HEK293 (cell line): ENCODE measurements around the gene PPP1R18.

ENCODE experiments used
- CTCF ChIA-PET: fragments of 350-600 bp; formaldehyde crosslinking; extraction: SDS; loops from one replicate; lab custom pipeline; 2021; ENCODE audit warnings: antibody characterized with exemption; lab: Yijun Ruan, JAX
- POLR2A ChIA-PET: fragments of 300-600 bp; formaldehyde crosslinking; extraction: SDS; loops from one replicate; lab custom pipeline; 2020; ENCODE audit warnings: antibody characterized with exemption, inconsistent platforms; lab: Yijun Ruan, JAX
- H3K27ac ChIP-seq: fragments of 200-500 bp; sonication (Bioruptor generic); 2 replicates; pipeline ENCODE4 v1.5.1; 2014; ENCODE audit warnings: low read depth, low read length, control low read depth, inconsistent platforms; ENCODE audit errors: extremely low read depth
- H3K36me3 ChIP-seq, 2 experiments: fragments of 200-500 bp in 1 of 2; sonication (Bioruptor generic) in 1 of 2; 1 replicate in 1 of 2; 2 replicates in 1 of 2; pipeline ENCODE4 v1.5.1; 2014 to 2017; ENCODE audit warnings: inconsistent platforms in 2 of 2, low read length in 2 of 2; ENCODE audit not compliant: control insufficient read depth in 2 of 2, insufficient read depth in 1 of 2
- H3K4me1 ChIP-seq: fragments of 200-500 bp; sonication (Bioruptor generic); 2 replicates; pipeline ENCODE4 v1.5.1; 2014; ENCODE audit warnings: mild to moderate bottlenecking, low read length, inconsistent platforms; ENCODE audit not compliant: control insufficient read depth, insufficient read depth
- H3K4me3 ChIP-seq: 2 replicates; pipeline ENCODE4 v1.5.1; 2011; ENCODE audit warnings: low read depth, mild to moderate bottlenecking, control low read depth, low read length, moderate library complexity
- H3K9me3 ChIP-seq: fragments of 200-500 bp; sonication (Bioruptor generic); 2 replicates; pipeline ENCODE4 v1.5.1; 2014; ENCODE audit warnings: low read depth, low read length, inconsistent platforms; ENCODE audit not compliant: control insufficient read depth, insufficient read depth
- GLIS2 ChIP-seq: fragments of 450-650 bp; formaldehyde crosslinking; IDR thresholded peaks from 2 replicates; pipeline ENCODE4 v1.5.1; 2016; ENCODE audit warnings: missing biosample characterization, missing genetic modification characterization
- HOXC10 ChIP-seq: sonication (generic); formaldehyde crosslinking; IDR thresholded peaks from 2 replicates; pipeline ENCODE4 v1.8.1; 2023; ENCODE audit warnings: mild to moderate bottlenecking, missing genetic modification reagents
- MZF1 ChIP-seq: fragments of 450-650 bp; formaldehyde crosslinking; IDR thresholded peaks from 2 replicates; pipeline ENCODE4 v1.5.1; 2017; ENCODE audit warnings: missing biosample characterization, missing genetic modification characterization, borderline replicate concordance
- REPIN1 ChIP-seq: fragments of 450-650 bp; formaldehyde crosslinking; IDR thresholded peaks from 2 replicates; pipeline ENCODE4 v1.5.1; 2017; ENCODE audit warnings: missing biosample characterization, missing genetic modification characterization, low read depth
- SCRT1 ChIP-seq: fragments of 450-650 bp; formaldehyde crosslinking; IDR thresholded peaks from 2 replicates; pipeline ENCODE4 v1.5.1; 2016; ENCODE audit warnings: missing biosample characterization, missing genetic modification characterization, borderline replicate concordance
- SP7 ChIP-seq: fragments of 450-650 bp; formaldehyde crosslinking; IDR thresholded peaks from 2 replicates; pipeline ENCODE4 v1.5.1; 2016; ENCODE audit warnings: missing biosample characterization, missing genetic modification characterization
- ZBTB17 ChIP-seq: fragments of 450-650 bp; formaldehyde crosslinking; IDR thresholded peaks from 2 replicates; pipeline ENCODE4 v1.5.1; 2016; ENCODE audit warnings: missing biosample characterization, missing genetic modification characterization
- ZNF555 ChIP-seq: fragments of 450-650 bp; formaldehyde crosslinking; conservative IDR thresholded peaks from 2 replicates; pipeline ENCODE4 v1.5.1; 2017; ENCODE audit warnings: missing biosample characterization, mild to moderate bottlenecking, missing genetic modification characterization, inconsistent platforms
- ZNF561 ChIP-seq: fragments of 450-650 bp; IDR thresholded peaks from 2 replicates; pipeline ENCODE4 v1.5.1; 2018; ENCODE audit warnings: missing biosample characterization, missing genetic modification characterization, borderline replicate concordance
- ZNF600 ChIP-seq: fragments of 450-650 bp; formaldehyde crosslinking; IDR thresholded peaks from 2 replicates; pipeline ENCODE4 v1.5.1; 2016; ENCODE audit warnings: missing biosample characterization, missing genetic modification characterization
- ZNF629 ChIP-seq: fragments of 450-650 bp; formaldehyde crosslinking; IDR thresholded peaks from 2 replicates; pipeline ENCODE4 v1.5.1; 2017; ENCODE audit warnings: missing biosample characterization, missing genetic modification characterization
- ZNF660 ChIP-seq: fragments of 450-650 bp; IDR thresholded peaks from 2 replicates; pipeline ENCODE4 v1.5.1; 2018; ENCODE audit warnings: missing biosample characterization, mild to moderate bottlenecking, missing genetic modification characterization
- ZNF768 ChIP-seq: fragments of 450-650 bp; formaldehyde crosslinking; IDR thresholded peaks from 2 replicates; pipeline ENCODE4 v1.5.1; 2018; ENCODE audit warnings: missing biosample characterization, mild to moderate bottlenecking, missing genetic modification characterization
- ZNF785 ChIP-seq: fragments of 450-650 bp; formaldehyde crosslinking; IDR thresholded peaks from 2 replicates; pipeline ENCODE4 v1.5.1; 2016; ENCODE audit warnings: missing biosample characterization, missing genetic modification characterization
- ZNF791 ChIP-seq: fragments of 450-650 bp; formaldehyde crosslinking; IDR thresholded peaks from 2 replicates; pipeline ENCODE4 v1.5.1; 2016; ENCODE audit warnings: missing biosample characterization, missing genetic modification characterization
- TF ChIP-seq, protein P1 (sequence below): fragments of 450-650 bp; formaldehyde crosslinking; IDR thresholded peaks from 2 replicates; pipeline ENCODE4 v1.5.1; 2017; ENCODE audit warnings: missing biosample characterization, missing genetic modification characterization
- TF ChIP-seq, protein P2 (sequence below): fragments of 450-650 bp; formaldehyde crosslinking; IDR thresholded peaks from 2 replicates; pipeline ENCODE4 v1.5.1; 2016; ENCODE audit warnings: missing biosample characterization, missing genetic modification characterization
- TF ChIP-seq, protein P3 (sequence below): fragments of 450-650 bp; formaldehyde crosslinking; IDR thresholded peaks from 2 replicates; pipeline ENCODE4 v1.5.1; 2016; ENCODE audit warnings: missing biosample characterization, missing genetic modification characterization
- TF ChIP-seq, protein P4 (sequence below): fragments of 450-650 bp; formaldehyde crosslinking; IDR thresholded peaks from 2 replicates; pipeline ENCODE4 v1.5.1; 2016; ENCODE audit warnings: missing biosample characterization, missing genetic modification characterization
- TF ChIP-seq, protein P5 (sequence below): fragments of 450-650 bp; formaldehyde crosslinking; IDR thresholded peaks from 2 replicates; pipeline ENCODE4 v1.5.1; 2016; ENCODE audit warnings: missing biosample characterization, missing genetic modification characterization
- TF ChIP-seq, protein P6 (sequence below): fragments of 450-650 bp; formaldehyde crosslinking; IDR thresholded peaks from 2 replicates; pipeline ENCODE4 v1.5.1; 2016; ENCODE audit warnings: missing biosample characterization, missing genetic modification characterization

PPP1R18 gene

DNA sequence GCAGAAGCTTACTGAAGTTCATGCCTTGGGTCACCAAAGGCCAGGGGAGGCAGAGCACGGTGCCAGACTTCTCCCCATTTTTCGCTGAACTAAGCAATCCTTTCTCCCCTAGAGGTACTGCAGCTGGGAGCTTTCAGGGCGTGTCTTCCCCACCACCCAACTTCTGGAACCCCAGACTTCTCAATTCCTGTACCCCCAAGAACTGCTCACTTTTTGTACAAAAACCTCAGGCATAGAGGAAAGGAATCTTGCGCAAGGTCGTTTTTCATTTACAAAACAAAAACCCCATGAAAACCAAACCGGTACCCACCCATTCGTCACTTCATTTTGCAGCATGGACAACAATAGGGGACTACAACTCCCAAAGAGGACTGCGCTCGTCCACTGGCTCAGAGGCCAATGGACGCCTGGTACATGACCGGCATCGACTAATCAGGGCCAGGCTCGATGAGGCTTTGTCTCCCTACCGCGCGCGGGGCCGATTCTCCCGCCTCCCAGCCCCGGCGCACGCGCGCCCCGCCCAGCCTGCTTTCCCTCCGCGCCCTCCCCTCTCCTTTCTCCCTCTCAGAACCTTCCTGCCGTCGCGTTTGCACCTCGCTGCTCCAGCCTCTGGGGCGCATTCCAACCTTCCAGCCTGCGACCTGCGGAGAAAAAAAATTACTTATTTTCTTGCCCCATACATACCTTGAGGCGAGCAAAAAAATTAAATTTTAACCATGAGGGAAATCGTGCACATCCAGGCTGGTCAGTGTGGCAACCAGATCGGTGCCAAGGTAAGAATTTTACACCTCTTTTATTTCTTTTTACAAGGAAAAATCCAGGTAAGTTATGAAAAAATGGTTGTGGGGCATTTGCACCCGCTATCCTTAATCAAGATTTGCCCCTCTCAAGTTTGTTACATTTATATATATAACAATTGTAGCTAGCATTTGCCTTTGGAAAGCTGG lies 33.6 kb upstream of the PPP1R18 start, which contains the start of gene TUBB:
TUBB (plus strand) TSS at position 562 of the 947 bp plus-strand sequence; CDS start at position 717, 155 bp downstream.
- POLR2A ChIA-PET, result interaction anchor here (0.6 to 10.1 kb wide), 15 partner anchors 7 to 338 kb away, joined by 3 to 235 read pairs (median 7); partner anchors contain the start of genes FLOT1, GNL1, GTF2H4 and IER3
- Histone ChIP-seq H3K27ac (peak within 1 kb of the TSS; percentile 93), H3K9me3 (no peaks in the 10 kb centered on the region), H3K4me3 (peak within 1 kb of the TSS; percentile 87), H3K36me3 (peaks cover 19 to 45% of the 10 kb centered on the region in 2 experiments), H3K4me1 (peaks cover 6% of the 10 kb centered on the region)
- CTCF ChIA-PET, result interaction anchor here (0.6 to 18.7 kb wide), 5 partner anchors 11 to 672 kb away, joined by 3 to 692 read pairs (median 4); partner anchors contain the start of gene DHX16
- peak; percentile 44; the same call in 1 of the 2 replicates for TF ChIP-seq ZNF600
- no peak for TF ChIP-seq SCRT1 (tag by site-specific recombination)
- peak; percentile 20; the same call in 1 of the 2 replicates for TF ChIP-seq MZF1 (tag by site-specific recombination)
- TF ChIP-seq, protein P1, sequence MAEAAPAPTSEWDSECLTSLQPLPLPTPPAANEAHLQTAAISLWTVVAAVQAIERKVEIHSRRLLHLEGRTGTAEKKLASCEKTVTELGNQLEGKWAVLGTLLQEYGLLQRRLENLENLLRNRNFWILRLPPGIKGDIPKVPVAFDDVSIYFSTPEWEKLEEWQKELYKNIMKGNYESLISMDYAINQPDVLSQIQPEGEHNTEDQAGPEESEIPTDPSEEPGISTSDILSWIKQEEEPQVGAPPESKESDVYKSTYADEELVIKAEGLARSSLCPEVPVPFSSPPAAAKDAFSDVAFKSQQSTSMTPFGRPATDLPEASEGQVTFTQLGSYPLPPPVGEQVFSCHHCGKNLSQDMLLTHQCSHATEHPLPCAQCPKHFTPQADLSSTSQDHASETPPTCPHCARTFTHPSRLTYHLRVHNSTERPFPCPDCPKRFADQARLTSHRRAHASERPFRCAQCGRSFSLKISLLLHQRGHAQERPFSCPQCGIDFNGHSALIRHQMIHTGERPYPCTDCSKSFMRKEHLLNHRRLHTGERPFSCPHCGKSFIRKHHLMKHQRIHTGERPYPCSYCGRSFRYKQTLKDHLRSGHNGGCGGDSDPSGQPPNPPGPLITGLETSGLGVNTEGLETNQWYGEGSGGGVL (tag by site-specific recombination), result peak; percentile 75; the same call in 1 of the 2 replicates
- TF ChIP-seq ZNF791 (tag by site-specific recombination), result no peak
- no peak for TF ChIP-seq REPIN1
- TF ChIP-seq, protein P2, sequence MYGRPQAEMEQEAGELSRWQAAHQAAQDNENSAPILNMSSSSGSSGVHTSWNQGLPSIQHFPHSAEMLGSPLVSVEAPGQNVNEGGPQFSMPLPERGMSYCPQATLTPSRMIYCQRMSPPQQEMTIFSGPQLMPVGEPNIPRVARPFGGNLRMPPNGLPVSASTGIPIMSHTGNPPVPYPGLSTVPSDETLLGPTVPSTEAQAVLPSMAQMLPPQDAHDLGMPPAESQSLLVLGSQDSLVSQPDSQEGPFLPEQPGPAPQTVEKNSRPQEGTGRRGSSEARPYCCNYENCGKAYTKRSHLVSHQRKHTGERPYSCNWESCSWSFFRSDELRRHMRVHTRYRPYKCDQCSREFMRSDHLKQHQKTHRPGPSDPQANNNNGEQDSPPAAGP (tag by site-specific recombination), result peak; percentile 18; the same call in 1 of the 2 replicates
- no peak for TF ChIP-seq ZNF555 (tag by site-specific recombination)
- no peak for TF ChIP-seq ZNF768 (tag by site-specific recombination)
- TF ChIP-seq ZNF561 (tag by site-specific recombination), result 0 out of 2 replicates have a peak, but pooled peaks have one; percentile 53
- peak; percentile 57; the same call in 1 of the 2 replicates for TF ChIP-seq SP7 (tag by site-specific recombination)
- TF ChIP-seq ZBTB17 (tag by site-specific recombination), result peak; percentile 98
- TF ChIP-seq, protein P3, sequence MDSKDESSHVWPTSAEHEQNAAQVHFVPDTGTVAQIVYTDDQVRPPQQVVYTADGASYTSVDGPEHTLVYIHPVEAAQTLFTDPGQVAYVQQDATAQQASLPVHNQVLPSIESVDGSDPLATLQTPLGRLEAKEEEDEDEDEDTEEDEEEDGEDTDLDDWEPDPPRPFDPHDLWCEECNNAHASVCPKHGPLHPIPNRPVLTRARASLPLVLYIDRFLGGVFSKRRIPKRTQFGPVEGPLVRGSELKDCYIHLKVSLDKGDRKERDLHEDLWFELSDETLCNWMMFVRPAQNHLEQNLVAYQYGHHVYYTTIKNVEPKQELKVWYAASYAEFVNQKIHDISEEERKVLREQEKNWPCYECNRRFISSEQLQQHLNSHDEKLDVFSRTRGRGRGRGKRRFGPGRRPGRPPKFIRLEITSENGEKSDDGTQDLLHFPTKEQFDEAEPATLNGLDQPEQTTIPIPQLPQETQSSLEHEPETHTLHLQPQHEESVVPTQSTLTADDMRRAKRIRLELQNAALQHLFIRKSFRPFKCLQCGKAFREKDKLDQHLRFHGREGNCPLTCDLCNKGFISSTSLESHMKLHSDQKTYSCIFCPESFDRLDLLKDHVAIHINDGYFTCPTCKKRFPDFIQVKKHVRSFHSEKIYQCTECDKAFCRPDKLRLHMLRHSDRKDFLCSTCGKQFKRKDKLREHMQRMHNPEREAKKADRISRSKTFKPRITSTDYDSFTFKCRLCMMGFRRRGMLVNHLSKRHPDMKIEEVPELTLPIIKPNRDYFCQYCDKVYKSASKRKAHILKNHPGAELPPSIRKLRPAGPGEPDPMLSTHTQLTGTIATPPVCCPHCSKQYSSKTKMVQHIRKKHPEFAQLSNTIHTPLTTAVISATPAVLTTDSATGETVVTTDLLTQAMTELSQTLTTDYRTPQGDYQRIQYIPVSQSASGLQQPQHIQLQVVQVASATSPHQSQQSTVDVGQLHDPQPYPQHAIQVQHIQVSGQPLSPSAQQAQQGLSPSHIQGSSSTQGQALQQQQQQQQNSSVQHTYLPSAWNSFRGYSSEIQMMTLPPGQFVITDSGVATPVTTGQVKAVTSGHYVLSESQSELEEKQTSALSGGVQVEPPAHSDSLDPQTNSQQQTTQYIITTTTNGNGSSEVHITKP, result peak; percentile 72
- TF ChIP-seq, protein P4, sequence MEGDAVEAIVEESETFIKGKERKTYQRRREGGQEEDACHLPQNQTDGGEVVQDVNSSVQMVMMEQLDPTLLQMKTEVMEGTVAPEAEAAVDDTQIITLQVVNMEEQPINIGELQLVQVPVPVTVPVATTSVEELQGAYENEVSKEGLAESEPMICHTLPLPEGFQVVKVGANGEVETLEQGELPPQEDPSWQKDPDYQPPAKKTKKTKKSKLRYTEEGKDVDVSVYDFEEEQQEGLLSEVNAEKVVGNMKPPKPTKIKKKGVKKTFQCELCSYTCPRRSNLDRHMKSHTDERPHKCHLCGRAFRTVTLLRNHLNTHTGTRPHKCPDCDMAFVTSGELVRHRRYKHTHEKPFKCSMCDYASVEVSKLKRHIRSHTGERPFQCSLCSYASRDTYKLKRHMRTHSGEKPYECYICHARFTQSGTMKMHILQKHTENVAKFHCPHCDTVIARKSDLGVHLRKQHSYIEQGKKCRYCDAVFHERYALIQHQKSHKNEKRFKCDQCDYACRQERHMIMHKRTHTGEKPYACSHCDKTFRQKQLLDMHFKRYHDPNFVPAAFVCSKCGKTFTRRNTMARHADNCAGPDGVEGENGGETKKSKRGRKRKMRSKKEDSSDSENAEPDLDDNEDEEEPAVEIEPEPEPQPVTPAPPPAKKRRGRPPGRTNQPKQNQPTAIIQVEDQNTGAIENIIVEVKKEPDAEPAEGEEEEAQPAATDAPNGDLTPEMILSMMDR (tag by site-specific recombination), result peak; percentile 37; the same call in 1 of the 2 replicates
- TF ChIP-seq, protein P5, sequence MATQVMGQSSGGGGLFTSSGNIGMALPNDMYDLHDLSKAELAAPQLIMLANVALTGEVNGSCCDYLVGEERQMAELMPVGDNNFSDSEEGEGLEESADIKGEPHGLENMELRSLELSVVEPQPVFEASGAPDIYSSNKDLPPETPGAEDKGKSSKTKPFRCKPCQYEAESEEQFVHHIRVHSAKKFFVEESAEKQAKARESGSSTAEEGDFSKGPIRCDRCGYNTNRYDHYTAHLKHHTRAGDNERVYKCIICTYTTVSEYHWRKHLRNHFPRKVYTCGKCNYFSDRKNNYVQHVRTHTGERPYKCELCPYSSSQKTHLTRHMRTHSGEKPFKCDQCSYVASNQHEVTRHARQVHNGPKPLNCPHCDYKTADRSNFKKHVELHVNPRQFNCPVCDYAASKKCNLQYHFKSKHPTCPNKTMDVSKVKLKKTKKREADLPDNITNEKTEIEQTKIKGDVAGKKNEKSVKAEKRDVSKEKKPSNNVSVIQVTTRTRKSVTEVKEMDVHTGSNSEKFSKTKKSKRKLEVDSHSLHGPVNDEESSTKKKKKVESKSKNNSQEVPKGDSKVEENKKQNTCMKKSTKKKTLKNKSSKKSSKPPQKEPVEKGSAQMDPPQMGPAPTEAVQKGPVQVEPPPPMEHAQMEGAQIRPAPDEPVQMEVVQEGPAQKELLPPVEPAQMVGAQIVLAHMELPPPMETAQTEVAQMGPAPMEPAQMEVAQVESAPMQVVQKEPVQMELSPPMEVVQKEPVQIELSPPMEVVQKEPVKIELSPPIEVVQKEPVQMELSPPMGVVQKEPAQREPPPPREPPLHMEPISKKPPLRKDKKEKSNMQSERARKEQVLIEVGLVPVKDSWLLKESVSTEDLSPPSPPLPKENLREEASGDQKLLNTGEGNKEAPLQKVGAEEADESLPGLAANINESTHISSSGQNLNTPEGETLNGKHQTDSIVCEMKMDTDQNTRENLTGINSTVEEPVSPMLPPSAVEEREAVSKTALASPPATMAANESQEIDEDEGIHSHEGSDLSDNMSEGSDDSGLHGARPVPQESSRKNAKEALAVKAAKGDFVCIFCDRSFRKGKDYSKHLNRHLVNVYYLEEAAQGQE (tag by site-specific recombination), result no peak
- peak; percentile 11 for TF ChIP-seq ZNF660 (tag by site-specific recombination)
- 0 out of 2 replicates have a peak, but pooled peaks have one; percentile 14 for TF ChIP-seq GLIS2 (tag by site-specific recombination)
- peak; percentile 82; the same call in 1 of the 2 replicates for TF ChIP-seq HOXC10
- no peak for TF ChIP-seq ZNF785 (tag by site-specific recombination)
- peak; percentile 16; the same call in 1 of the 2 replicates for TF ChIP-seq ZNF629 (tag by site-specific recombination)
- TF ChIP-seq, protein P6, sequence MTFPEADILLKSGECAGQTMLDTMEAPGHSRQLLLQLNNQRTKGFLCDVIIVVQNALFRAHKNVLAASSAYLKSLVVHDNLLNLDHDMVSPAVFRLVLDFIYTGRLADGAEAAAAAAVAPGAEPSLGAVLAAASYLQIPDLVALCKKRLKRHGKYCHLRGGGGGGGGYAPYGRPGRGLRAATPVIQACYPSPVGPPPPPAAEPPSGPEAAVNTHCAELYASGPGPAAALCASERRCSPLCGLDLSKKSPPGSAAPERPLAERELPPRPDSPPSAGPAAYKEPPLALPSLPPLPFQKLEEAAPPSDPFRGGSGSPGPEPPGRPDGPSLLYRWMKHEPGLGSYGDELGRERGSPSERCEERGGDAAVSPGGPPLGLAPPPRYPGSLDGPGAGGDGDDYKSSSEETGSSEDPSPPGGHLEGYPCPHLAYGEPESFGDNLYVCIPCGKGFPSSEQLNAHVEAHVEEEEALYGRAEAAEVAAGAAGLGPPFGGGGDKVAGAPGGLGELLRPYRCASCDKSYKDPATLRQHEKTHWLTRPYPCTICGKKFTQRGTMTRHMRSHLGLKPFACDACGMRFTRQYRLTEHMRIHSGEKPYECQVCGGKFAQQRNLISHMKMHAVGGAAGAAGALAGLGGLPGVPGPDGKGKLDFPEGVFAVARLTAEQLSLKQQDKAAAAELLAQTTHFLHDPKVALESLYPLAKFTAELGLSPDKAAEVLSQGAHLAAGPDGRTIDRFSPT (tag by site-specific recombination), result no peak
